GM19351 (cell line): ENCODE data around the gene STEAP3.

ENCODE experiments used
- ATAC-seq: cut with Tn5 transposase; IDR thresholded peaks from one replicate; pipeline ENCODE4 v1.9.1; 2021; ENCODE audit warnings: mild to moderate bottlenecking, moderate library complexity; ENCODE audit not compliant: unreplicated experiment

STEAP3 gene

GRCh38 chr2:119245841-119246230 lies 22.2 kb downstream of the STEAP3 start:
- ATAC-seq, result no peak

GRCh38 chr2:119246884-119247843 lies 23.5 kb downstream of the STEAP3 start:
- no peak for ATAC-seq

GRCh38 chr2:119247844-119248271 lies 24.2 kb downstream of the STEAP3 start:
- no peak for ATAC-seq

- ATAC-seq, result no peak
Measured at GRCh38 chr2:119248311-119248710, 24.7 kb downstream of the STEAP3 start.

GRCh38 chr2:119248751-119249150 lies 25.1 kb downstream of the STEAP3 start:
- ATAC-seq, result no peak

- ATAC-seq, result no peak
Measured at GRCh38 chr2:119249311-119249710, 25.7 kb downstream of the STEAP3 start.

- ATAC-seq, result no peak
Measured at GRCh38 chr2:119249855-119250717, 26.5 kb downstream of the STEAP3 start.

GRCh38 chr2:119250718-119251290 lies 27.2 kb downstream of the STEAP3 start:
- ATAC-seq, result no peak

GRCh38 chr2:119251652-119252051 lies 28.0 kb downstream of the STEAP3 start:
- ATAC-seq, result no peak

- ATAC-seq, result no peak
Measured at GRCh38 chr2:119252186-119253113, 28.8 kb downstream of the STEAP3 start.

GRCh38 chr2:119253114-119253702 lies 29.6 kb downstream of the STEAP3 start:
- ATAC-seq, result no peak

GRCh38 chr2:119253760-119254600 lies 30.3 kb downstream of the STEAP3 start:
- no peak for ATAC-seq

GRCh38 chr2:119254601-119255080 lies 31.0 kb downstream of the STEAP3 start:
- ATAC-seq, result no peak

GRCh38 chr2:119255760-119256581 lies 32.3 kb downstream of the STEAP3 start:
- ATAC-seq, result no peak

- no peak for ATAC-seq
Measured at GRCh38 chr2:119256582-119256921, 32.9 kb downstream of the STEAP3 start.

GRCh38 chr2:119257198-119257597 lies 33.6 kb downstream of the STEAP3 start:
- ATAC-seq, result no peak

GRCh38 chr2:119259296-119259860 lies 35.7 kb downstream of the STEAP3 start:
- no peak for ATAC-seq
